GM10266 (cell line): ENCODE measurements around the gene TPD52L1.

Source experiments
- DNase-seq: peaks from one replicate; pipeline ENCODE4 v3.0.0; 2012; ENCODE audit errors: extremely low spot score
- TF ChIP-seq, protein P1 (sequence below): IDR thresholded peaks from 2 replicates; pipeline ENCODE4 v1.5.1; 2012; ENCODE audit warnings: mild to moderate bottlenecking, low read depth; ENCODE audit not compliant: control insufficient read depth, insufficient read depth; ENCODE audit errors: missing control alignments

The TPD52L1 gene

DNA sequence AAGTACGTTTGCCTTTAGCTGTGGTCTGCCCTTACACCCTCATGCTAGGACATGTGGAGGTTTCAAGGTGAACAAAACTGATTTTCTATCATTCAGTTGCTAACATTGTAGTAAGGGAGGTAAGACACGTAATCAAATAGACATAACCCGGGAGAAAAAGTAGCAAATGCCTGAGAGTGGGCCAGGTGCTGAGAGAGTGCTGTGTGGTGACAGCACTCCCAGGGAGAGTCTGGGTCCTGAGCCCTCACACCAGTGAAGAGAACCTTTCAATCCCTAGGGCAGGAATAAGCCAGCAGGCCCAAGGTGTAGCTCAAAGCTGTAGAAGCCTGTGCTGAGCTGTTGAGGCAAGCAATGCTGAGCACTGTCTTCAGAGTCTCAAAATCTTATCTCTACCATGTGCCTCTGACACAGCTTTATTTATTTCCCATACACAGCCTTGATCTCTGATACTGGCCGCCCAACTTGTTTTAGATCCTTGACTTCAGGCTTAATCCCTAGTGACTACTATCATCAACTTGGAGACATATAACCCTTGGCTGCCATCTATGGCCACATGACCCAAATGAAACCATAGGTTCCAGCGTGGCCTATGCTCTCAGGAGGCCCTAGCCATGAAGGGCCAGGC is 55.2 kb downstream of the TPD52L1 start:
- TF ChIP-seq, protein P1, sequence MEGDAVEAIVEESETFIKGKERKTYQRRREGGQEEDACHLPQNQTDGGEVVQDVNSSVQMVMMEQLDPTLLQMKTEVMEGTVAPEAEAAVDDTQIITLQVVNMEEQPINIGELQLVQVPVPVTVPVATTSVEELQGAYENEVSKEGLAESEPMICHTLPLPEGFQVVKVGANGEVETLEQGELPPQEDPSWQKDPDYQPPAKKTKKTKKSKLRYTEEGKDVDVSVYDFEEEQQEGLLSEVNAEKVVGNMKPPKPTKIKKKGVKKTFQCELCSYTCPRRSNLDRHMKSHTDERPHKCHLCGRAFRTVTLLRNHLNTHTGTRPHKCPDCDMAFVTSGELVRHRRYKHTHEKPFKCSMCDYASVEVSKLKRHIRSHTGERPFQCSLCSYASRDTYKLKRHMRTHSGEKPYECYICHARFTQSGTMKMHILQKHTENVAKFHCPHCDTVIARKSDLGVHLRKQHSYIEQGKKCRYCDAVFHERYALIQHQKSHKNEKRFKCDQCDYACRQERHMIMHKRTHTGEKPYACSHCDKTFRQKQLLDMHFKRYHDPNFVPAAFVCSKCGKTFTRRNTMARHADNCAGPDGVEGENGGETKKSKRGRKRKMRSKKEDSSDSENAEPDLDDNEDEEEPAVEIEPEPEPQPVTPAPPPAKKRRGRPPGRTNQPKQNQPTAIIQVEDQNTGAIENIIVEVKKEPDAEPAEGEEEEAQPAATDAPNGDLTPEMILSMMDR = no peak
- no peak for DNase-seq

DNA sequence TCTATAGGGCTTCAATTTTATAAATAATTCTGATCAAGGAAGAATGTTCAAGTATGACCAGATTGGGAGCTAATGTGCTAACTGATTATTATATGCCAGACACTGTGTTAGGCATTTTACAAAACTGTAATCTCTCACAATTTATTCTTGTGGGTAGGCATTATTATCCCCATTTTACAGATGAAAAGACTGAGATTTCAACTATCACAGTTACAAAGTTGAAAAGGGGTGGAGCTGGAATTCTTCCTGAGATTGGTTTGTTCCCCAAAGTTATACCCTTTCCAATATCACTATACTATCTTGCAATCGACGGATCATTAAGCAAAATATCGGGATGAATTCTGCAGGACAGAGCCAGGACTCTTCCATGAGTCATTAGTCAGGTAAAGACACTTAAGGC is 57.1 kb downstream of the TPD52L1 start:
- TF ChIP-seq, protein P1 = no peak
- no peak for DNase-seq

DNA sequence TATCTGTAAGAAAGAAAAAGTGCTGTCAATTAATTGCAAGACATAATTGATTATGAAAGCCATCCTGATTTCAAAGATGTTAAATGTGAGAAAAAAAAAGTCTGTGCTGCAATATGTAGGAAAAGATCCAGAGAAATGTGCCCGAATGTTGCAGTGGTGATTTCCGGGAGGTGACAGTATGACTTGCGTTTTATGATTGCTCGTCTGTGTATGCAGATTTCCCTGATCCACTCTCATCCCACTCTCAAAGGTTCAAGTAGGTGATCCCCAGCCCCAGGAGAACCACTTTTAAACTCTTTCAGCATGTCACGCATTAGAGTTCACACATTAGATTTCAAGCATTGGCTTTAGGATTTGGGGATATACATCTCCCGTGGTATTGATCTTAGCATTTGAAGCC is 57.8 kb downstream of the TPD52L1 start:
- DNase-seq = no peak
- TF ChIP-seq, protein P1 = no peak

DNA sequence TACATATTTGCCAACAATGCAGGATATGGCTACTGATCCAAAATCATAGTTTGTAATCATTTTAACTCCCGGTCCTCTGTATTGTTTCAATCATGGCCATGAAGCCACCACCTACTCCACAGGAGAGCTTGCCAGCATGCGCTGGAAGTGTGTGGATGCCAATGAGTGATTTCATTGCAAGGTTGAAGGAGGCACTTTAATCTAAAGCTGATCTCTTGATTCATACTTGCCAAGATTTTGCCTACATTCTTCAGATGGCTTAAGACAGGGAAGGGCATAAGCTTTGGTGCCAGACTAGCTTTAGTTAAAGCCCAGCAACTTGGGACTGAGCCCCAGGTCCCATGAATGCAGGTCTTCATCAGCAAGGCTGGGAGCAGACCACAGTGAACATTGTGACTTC is 58.8 kb downstream of the TPD52L1 start:
- DNase-seq = no peak
- TF ChIP-seq, protein P1 = no peak

DNA sequence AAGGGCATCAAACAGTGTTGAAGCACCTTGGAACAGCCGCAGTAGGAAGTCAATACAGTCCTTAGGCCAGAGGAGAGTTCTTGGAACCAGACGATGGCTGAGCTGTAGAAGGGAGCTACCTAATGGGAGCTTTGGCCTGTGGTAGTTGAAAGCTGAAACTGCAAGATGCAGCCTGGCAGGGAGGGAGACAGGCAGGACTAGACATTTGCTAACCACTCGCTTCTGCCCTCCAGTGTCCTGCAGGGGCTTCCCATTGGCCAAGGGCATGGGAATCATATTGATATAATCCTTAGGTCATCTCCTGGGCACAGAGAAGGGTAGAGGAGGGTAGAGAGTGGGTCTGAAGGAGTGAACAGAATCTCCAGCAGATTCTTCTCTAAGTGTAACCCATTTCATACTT is 60.4 kb downstream of the TPD52L1 start:
- TF ChIP-seq, protein P1 = no peak
- no peak for DNase-seq

DNA sequence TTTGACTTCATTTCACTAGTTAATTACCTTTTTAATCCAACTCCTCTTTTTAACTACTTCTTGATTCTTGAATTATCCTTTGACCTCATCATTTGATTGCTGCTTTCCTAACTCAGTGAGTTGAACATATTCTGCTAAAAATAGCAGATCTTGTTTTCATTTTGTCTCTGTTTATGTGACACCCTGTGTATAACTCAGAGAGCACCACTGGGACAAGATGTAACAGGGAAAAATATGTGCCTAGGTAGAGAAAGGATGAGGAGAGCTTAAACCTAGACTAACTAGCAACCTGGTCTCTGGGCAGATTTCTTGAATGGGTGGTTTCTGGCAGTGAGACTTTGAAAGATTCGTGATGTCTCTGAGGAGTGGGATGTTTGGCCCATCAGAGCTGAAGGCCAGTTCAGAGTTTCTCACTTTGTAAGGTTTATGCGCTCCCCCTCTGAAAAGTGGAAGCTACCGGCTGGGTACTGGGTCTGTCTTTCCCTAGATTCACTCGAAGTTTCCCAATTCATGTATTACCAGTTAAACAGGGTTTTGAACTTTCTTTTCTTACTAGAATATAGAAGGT is 61.8 kb downstream of the TPD52L1 start:
- no peak for DNase-seq
- TF ChIP-seq, protein P1 = no peak

DNA sequence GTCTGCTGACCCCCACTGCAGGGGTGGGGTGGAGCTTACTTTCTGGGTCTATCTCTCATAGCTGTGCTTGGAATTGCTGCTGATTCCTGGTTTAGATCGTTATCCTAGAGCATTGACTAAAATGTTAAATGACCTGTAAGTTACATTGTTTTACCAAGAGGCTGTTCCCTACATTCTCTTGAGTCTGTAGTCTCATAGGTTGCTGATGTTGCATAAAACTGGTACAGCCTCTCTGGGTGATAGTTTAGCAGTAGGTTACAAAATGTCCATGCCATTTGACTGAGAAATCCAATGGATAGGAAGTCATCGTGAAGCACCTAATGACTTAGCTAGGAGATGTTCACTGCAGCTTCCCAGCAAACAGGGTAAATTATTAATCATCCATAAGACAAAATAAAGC is 62.4 kb downstream of the TPD52L1 start:
- no peak for DNase-seq
- TF ChIP-seq, protein P1 = no peak
